ENCODE data around the gene LIPC.

LIPC gene

GRCh38 chr15:58431221-58432149 is at the start of gene LIPC:
Gene LIPC, plus strand, starts transcription at chr15:58431991. Its CDS starts 42 bp downstream, at chr15:58432033.
- no peak within 1 kb of the TSS for H3K4me3 ChIP-seq (ENCODE audit: low read depth, low read length)
- no peak for TF ChIP-seq CTCF (IDR thresholded peaks at IDR 0.05; ENCODE audit: low read depth, low read length)
- in situ Hi-C loops (cut with HindIII; ENCODE audit: low sequenced_read_pairs) = no loop called here
- DNase-seq (ENCODE audit: low read depth, low spot score) = no peak

DNA sequence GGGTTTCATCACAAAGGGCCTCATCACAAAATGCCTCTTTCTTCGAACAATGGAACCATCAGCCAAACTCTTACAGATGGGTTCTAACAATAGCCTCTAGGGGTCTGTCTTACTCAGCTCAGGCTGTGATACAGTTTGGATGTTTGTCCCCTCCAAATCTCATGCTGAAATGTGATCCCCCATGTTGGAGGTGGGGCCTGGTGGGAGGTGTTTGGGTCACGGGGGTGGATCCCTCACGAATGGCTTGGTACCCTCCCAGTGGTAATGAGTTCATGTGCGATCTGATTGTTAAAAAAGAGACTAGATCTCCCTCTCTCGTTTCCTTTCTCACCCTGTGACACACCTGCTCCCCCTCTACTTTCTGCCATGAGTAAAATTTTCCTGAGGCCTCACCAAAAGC is 47.9 kb upstream of the LIPC start:
- no peak for DNase-seq (ENCODE audit: low read depth, low spot score)

GRCh38 chr15:58384667-58385066 is 47.1 kb upstream of the LIPC start:
- TF ChIP-seq CTCF (IDR thresholded peaks at IDR 0.05; ENCODE audit: low read depth, low read length) = no peak
- H3K4me3 ChIP-seq (ENCODE audit: low read depth, low read length) = no peak overlapping the region
- in situ Hi-C loops (cut with HindIII; ENCODE audit: low sequenced_read_pairs) = no loop called here
- no peak for DNase-seq (ENCODE audit: low read depth, low spot score)

More for the DNA sequence above, 47.9 kb upstream of the LIPC start:
- in situ Hi-C loops (cut with HindIII; ENCODE audit: low sequenced_read_pairs) = no loop called here
- no peak for TF ChIP-seq CTCF (IDR thresholded peaks at IDR 0.05; ENCODE audit: low read depth, low read length)
- H3K4me3 ChIP-seq (ENCODE audit: low read depth, low read length) = no peak overlapping the region

GRCh38 chr15:58386081-58386480 is 45.7 kb upstream of the LIPC start:
- no peak for TF ChIP-seq CTCF (IDR thresholded peaks at IDR 0.05; ENCODE audit: low read depth, low read length)
- no peak for DNase-seq (ENCODE audit: low read depth, low spot score)
- in situ Hi-C loops (cut with HindIII; ENCODE audit: low sequenced_read_pairs) = no loop called here
- no peak overlapping the region for H3K4me3 ChIP-seq (ENCODE audit: low read depth, low read length)

- TF ChIP-seq CTCF (IDR thresholded peaks at IDR 0.05; ENCODE audit: low read depth, low read length) = no peak
- no peak overlapping the region for H3K4me3 ChIP-seq (ENCODE audit: low read depth, low read length)
- no peak for DNase-seq (ENCODE audit: low read depth, low spot score)
- in situ Hi-C loops (cut with HindIII; ENCODE audit: low sequenced_read_pairs) = no loop called here
Measured at GRCh38 chr15:58386641-58387040, 45.1 kb upstream of the LIPC start.

- no peak overlapping the region for H3K4me3 ChIP-seq (ENCODE audit: low read depth, low read length)
- in situ Hi-C loops (cut with HindIII; ENCODE audit: low sequenced_read_pairs) = no loop called here
- peak; percentile 59 for DNase-seq (ENCODE audit: low read depth, low spot score)
- no peak for TF ChIP-seq CTCF (IDR thresholded peaks at IDR 0.05; ENCODE audit: low read depth, low read length)
Measured at GRCh38 chr15:58387130-58387529, 44.7 kb upstream of the LIPC start.
